ENCODE measurements around the gene PDE6B.
"Not testable (repeated sequence)": the region's sequence is repeated elsewhere in the genome, so short reads cannot be mapped to it uniquely, and the experiment has no call there.

Gene PDE6B

GRCh38 chr4:637536-638280 lies 12.3 kb downstream of the PDE6B start:
- DNase-seq: no peak

GRCh38 chr4:642366-642765 lies 17.0 kb downstream of the PDE6B start:
- not testable (repeated sequence) for DNase-seq

DNA sequence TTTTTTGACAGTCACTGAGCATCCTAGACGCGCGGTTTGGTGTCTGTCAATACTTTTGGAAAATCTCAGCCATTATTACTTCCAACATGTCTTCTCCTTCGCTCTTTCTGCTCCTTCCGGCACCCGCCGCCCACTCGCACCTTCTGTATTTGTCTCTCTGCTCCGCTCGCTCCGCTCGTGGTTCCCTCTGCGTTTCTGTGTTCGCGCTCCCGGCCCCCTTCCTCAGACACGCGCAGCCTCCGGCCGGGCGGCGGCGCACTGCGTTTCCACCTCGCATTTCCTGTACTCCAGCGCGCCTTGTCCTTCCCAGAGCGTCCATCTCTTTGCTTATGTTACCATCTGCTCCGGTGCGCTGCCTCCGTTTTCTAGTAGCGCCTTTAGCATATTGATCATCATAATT lies 21.1 kb downstream of the PDE6B start:
- no peak for DNase-seq

GRCh38 chr4:647481-647880 lies 22.1 kb downstream of the PDE6B start:
- DNase-seq: no peak

- DNase-seq: no peak
These were observed 23.4 kb downstream of the PDE6B start for GRCh38 chr4:648579-649292.

DNA sequence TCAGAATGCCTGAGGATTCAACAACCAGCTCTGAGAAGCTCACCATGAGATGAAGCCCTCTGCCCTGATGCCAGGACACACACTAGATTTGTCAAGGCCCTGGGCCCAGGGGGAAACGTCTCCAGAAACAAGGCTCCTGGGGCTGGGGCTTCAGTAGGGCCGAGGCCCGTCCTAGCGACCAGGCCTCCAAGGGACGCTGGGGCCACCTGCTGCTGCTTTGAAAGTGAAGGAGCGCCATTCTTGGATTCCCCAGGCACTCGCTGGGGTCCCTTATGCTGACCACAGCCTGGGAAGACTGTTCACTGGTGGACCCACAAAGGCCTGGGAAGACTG lies 23.9 kb downstream of the PDE6B start:
- no peak for DNase-seq

GRCh38 chr4:649751-650310 lies 24.5 kb downstream of the PDE6B start:
- DNase-seq: no peak

DNA sequence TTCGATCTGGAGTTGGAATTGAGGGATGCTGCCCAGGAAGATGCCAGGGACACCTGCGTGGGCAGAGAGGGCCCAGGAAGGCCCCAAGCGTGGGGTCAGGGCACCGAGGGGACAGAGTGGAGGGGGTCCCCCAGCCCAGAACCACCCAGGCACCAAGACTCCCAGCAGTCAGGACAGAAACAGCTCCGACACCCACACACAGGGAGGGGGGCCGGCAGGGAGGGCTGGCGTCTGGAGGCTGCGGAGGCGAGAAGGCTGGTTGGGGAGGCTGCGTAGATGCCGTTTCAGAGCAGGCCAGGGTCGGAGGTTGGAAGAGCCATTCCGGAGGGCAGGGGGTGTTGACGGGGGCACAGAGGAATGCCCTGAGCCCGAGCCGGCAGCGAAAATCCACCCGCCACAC lies 25.1 kb downstream of the PDE6B start:
- no peak for DNase-seq

DNA sequence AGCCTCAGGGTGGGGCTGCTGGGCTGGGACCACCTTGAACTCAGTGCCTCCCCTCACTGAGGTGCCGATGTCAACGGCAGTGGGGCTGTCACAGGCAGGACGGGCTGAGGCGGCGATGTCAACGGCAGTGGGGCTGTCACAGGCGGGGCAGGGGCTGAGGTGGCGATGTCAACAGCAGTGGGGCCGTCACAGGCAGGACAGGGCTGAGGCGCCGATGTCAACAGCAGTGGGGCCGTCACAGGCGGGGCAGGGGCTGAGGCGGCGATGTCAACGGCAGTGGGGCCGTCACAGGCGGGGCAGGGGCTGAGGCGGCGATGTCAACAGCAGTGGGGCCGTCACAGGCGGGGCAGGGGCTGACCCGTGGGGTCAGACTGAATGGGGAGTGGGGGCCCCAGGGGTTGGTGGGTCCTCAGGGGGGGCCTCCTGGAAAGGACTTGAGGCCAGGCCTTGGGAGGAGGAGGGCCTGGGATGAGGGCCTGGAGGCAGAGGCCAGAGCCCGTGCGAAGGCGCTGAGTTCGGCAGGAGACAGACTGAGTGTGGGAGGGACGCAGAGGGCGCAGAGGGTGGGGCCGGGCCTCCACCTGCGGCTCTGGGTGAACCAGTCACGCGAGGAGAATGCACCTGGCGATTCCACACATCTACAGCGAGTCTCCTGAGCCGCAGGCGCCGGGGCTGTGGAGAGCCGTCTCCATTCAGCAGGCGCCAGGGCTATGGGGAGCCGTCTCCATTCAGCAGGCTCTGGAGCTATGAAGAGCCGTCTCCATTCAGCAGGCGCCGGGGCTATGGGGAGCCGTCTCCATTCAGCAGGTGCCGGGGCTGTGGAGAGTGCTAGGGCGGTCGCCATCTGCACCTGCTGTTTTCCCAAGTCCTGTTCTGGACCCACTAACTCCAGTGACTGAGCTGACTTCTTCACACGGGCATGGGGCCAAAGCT lies 25.8 kb downstream of the PDE6B start:
- no peak for DNase-seq

- DNase-seq: no peak
These were observed 26.7 kb downstream of the PDE6B start for GRCh38 chr4:651884-652642.

DNA sequence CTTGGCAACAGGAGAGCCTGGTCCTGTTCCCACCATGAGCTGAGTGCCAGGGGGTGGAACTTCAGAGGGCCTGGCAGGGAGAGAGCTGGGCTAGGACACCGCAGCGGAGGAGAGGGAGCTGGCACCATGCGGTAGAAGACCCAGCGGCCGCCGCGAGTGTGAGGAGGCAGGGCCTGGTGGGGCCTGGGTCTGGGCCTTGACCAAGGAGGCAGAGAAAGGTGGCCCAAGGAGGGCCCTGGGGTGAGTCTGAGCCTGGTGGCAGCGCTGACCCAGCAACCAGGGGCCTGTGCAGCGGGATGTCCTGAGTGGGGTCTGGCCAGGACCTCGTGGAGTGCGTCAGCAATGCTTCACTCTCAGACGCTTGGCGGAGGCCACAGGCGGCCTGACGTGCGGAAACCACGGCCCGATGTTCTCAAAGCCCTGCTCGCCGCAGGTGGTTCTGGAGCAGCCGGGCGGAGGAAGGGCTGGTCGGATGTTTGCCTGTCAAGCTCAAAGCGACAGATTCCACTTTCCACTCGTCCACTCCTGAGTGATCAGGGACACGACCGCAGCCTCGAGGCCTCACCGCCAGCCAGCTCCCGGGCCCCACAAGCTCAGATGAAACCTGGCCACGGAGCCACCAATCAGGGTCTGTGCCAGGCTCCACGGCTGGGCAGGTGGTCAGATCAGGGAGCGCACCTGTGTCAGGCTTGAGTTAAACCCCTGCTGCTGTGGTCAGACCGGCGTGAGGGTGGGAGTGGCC lies 27.9 kb downstream of the PDE6B start:
- DNase-seq: no peak

GRCh38 chr4:653831-654502 lies 28.6 kb downstream of the PDE6B start:
- DNase-seq: no peak

DNA sequence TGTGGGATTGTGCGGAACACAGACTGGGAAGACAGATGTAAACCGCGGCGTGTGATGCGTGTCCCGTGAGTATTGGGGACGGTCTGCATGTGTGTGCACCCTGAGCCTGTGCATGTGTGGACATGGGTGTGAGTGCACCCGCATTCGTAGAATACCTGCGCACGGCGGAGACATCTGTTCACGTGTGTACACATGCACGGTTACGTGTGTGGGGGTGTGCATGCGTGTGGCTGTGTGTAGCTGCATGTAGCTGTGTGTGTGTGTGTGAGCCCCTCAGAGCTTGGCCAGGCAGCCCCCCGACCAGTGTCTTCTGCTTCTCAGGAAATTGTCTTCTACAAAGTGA lies 29.1 kb downstream of the PDE6B start:
- no peak for DNase-seq

GRCh38 chr4:654871-655463 lies 29.6 kb downstream of the PDE6B start:
- DNase-seq: no peak

- DNase-seq: no peak
These were observed 30.2 kb downstream of the PDE6B start for GRCh38 chr4:655464-656151.

- DNase-seq: no peak
These were observed 31.3 kb downstream of the PDE6B start for GRCh38 chr4:656436-657337.

- no peak for DNase-seq
These were observed 32.0 kb downstream of the PDE6B start for GRCh38 chr4:657338-657833.

GRCh38 chr4:657834-658667 lies 32.7 kb downstream of the PDE6B start:
- DNase-seq: no peak
